ENCODE measurements around the gene DGKZ. TPM values are rescaled to one million over a fixed set of nuclear protein-coding genes. Genes with fewer than 3 reads are reported as not detected.
A peak's percentile ranks its signal among the peaks of the same experiment; 100 is the strongest.

DGKZ gene
- total and polyA plus RNA-seq, 2 donors (not counting 3 experiments of a cell fraction or from before 2014, with no cell fraction given), result 88.8 to 127 TPM

- CTCF ChIA-PET, result no interaction called here
- Histone ChIP-seq H3K79me2 (ENCODE audit: control insufficient read depth, insufficient read depth, low read length) (no peaks in the 10 kb centered on the region), H2AFZ (ENCODE audit: low read depth, low read length) (no peak overlapping the region), H3K4me3 (replicated peaks in 1 of 3; ENCODE audit: insufficient read depth in 1 of 3, low read depth in 1 of 3, low read length in 3 of 3) (no peak overlapping the region), H3K27me3 (ENCODE audit: control insufficient read depth in 2 of 2, insufficient read depth in 2 of 2, low read length in 2 of 2) (peaks cover 0 to 2% of the 10 kb centered on the region in 2 experiments), H3K4me2 (ENCODE audit: insufficient read depth, low read length) (no peak overlapping the region), H3K9ac (replicated peaks; ENCODE audit: extremely low read depth, insufficient read depth, low read length) (no peak overlapping the region), H4K20me1 (replicated peaks; ENCODE audit: control insufficient read depth, extremely low read depth, insufficient read depth, low read length) (no peaks in the 10 kb centered on the region), H3K9me3 (replicated peaks; ENCODE audit: control insufficient read depth, insufficient read depth, low read length) (no peaks in the 10 kb centered on the region), H3K4me1 (ENCODE audit: control insufficient read depth, extremely low read depth, insufficient read depth, low read length) (peaks cover 8% of the 10 kb centered on the region), H3K36me3 (ENCODE audit: control insufficient read depth in 2 of 2, extremely low read depth in 1 of 2, insufficient read depth in 2 of 2, low read length in 2 of 2) (no peaks in the 10 kb centered on the region), H3K27ac (ENCODE audit: insufficient read depth, low read depth, low read length) (no peak overlapping the region), H3K9me1 (replicated peaks; ENCODE audit: control insufficient read depth, extremely low read depth, insufficient read depth, low read length) (no peaks in the 10 kb centered on the region)
- FAIRE-seq (no peak), DNase-seq (ENCODE audit: low read depth, low spot score) (no peak)
- POLR2A ChIA-PET, result no interaction called here
- no TSS peak for BruUV-seq (replicated peaks)
- dilution Hi-C loops (cut with MboI; ENCODE audit: extremely low pct_ligation_motif_present, low sequenced_read_pairs) (no loop called here), intact Hi-C loops (cut with micrococcal nuclease) (no loop called here)
- TF ChIP-seq MAX (IDR thresholded peaks at IDR 0.05; ENCODE audit: insufficient read depth, insufficient read length) (no peak), POLR2A (IDR thresholded peaks at IDR 0.05; ENCODE audit: low read depth, low read length) (no peak), GATA2 (IDR thresholded peaks at IDR 0.05; ENCODE audit: insufficient read depth, insufficient read length, low read depth, low read length) (no peak)
These were observed 25.5 kb upstream of the DGKZ start for GRCh38 chr11:46321757-46322156.

- Histone ChIP-seq H4K20me1 (replicated peaks; ENCODE audit: control insufficient read depth, extremely low read depth, insufficient read depth, low read length) (no peaks in the 10 kb centered on the region), H3K4me2 (ENCODE audit: insufficient read depth, low read length) (no peak overlapping the region), H3K9ac (replicated peaks; ENCODE audit: extremely low read depth, insufficient read depth, low read length) (no peak overlapping the region), H2AFZ (ENCODE audit: low read depth, low read length) (no peak overlapping the region), H3K36me3 (ENCODE audit: control insufficient read depth in 2 of 2, extremely low read depth in 1 of 2, insufficient read depth in 2 of 2, low read length in 2 of 2) (no peaks in the 10 kb centered on the region), H3K4me1 (ENCODE audit: control insufficient read depth, extremely low read depth, insufficient read depth, low read length) (peaks cover 8% of the 10 kb centered on the region), H3K4me3 (replicated peaks in 1 of 3; ENCODE audit: insufficient read depth in 1 of 3, low read depth in 1 of 3, low read length in 3 of 3) (no peak overlapping the region), H3K9me1 (replicated peaks; ENCODE audit: control insufficient read depth, extremely low read depth, insufficient read depth, low read length) (no peaks in the 10 kb centered on the region), H3K79me2 (ENCODE audit: control insufficient read depth, insufficient read depth, low read length) (no peaks in the 10 kb centered on the region), H3K27ac (ENCODE audit: insufficient read depth, low read depth, low read length) (no peak overlapping the region), H3K9me3 (replicated peaks; ENCODE audit: control insufficient read depth, insufficient read depth, low read length) (no peaks in the 10 kb centered on the region), H3K27me3 (ENCODE audit: control insufficient read depth in 2 of 2, insufficient read depth in 2 of 2, low read length in 2 of 2) (peaks cover 0 to 3% of the 10 kb centered on the region in 2 experiments)
- ChIA-PET CTCF (interaction anchor here (2.1 kb wide), 1 partner anchor 9 kb away, joined by 4 read pairs; no protein-coding TSS in a partner anchor), POLR2A (no interaction called here)
- dilution Hi-C loops (cut with MboI; ENCODE audit: extremely low pct_ligation_motif_present, low sequenced_read_pairs) (no loop called here), intact Hi-C loops (cut with micrococcal nuclease) (no loop called here)
- no TSS peak for BruUV-seq (replicated peaks)
- no peak for TF ChIP-seq GATA2 (IDR thresholded peaks at IDR 0.05; ENCODE audit: insufficient read depth, insufficient read length, low read depth, low read length)
- TF ChIP-seq MYC (IDR thresholded peaks at IDR 0.05; ENCODE audit: low read depth, low read length), result no peak
- TF ChIP-seq POLR2AphosphoS5 (IDR thresholded peaks at IDR 0.05; ENCODE audit: insufficient read depth, low read depth, low read length), result no peak
- TF ChIP-seq CTCF (IDR thresholded peaks at IDR 0.05; ENCODE audit: extremely low read depth in 1 of 2, insufficient read depth in 1 of 2, low read depth in 1 of 2, low read length in 2 of 2), result peak in 1 of 2 donors; percentile 9
- no peak for TF ChIP-seq MAX (IDR thresholded peaks at IDR 0.05; ENCODE audit: insufficient read depth, insufficient read length)
- no peak for TF ChIP-seq JUN (IDR thresholded peaks at IDR 0.05; ENCODE audit: borderline replicate concordance, insufficient read depth, insufficient read length, low read depth)
- no peak for DNase-seq (ENCODE audit: low read depth, low spot score)
- FAIRE-seq, result no peak
These were observed 24.5 kb upstream of the DGKZ start for GRCh38 chr11:46322759-46323158.
